Parathyroid adenoma (tissue), 2 donors: Measurements from ENCODE around the gene TBC1D22A.

Experiments used
- H2AFZ ChIP-seq: fragments of 300-600 bp; sonication (generic); one replicate; pipeline ENCODE4 v1.7.0; 2017; ENCODE audit warnings: antibody characterized with exemption, mild to moderate bottlenecking
- H3K27ac ChIP-seq: fragments of 300-600 bp; sonication (generic); one replicate; pipeline ENCODE4 v1.7.0; 2017
- H3K27me3 ChIP-seq: fragments of 300-600 bp; sonication (generic); one replicate; pipeline ENCODE4 v1.7.0; 2017; ENCODE audit warnings: low read length; ENCODE audit not compliant: control insufficient read depth, insufficient read depth
- H3K36me3 ChIP-seq: fragments of 300-600 bp; sonication (generic); one replicate; pipeline ENCODE4 v1.7.0; 2017; ENCODE audit warnings: low read length; ENCODE audit not compliant: control insufficient read depth, insufficient read depth
- H3K4me1 ChIP-seq: fragments of 300-600 bp; sonication (generic); one replicate; pipeline ENCODE4 v1.7.0; 2017; ENCODE audit warnings: control low read depth
- H3K4me2 ChIP-seq: fragments of 300-600 bp; sonication (generic); one replicate; pipeline ENCODE4 v1.7.0; 2017; ENCODE audit warnings: low read length
- H3K4me3 ChIP-seq: fragments of 300-600 bp; sonication (generic); one replicate; pipeline ENCODE4 v1.7.0; 2017; ENCODE audit warnings: low read depth, low read length
- H3K79me2 ChIP-seq: fragments of 300-600 bp; sonication (generic); one replicate; pipeline ENCODE4 v1.7.0; 2017; ENCODE audit warnings: control low read depth
- H3K9ac ChIP-seq: fragments of 300-600 bp; sonication (generic); one replicate; pipeline ENCODE4 v1.7.0; 2017; ENCODE audit warnings: mild to moderate bottlenecking
- H3K9me3 ChIP-seq: fragments of 300-600 bp; sonication (generic); one replicate; pipeline ENCODE4 v1.7.0; 2017; ENCODE audit warnings: low read length; ENCODE audit not compliant: control insufficient read depth
- TF ChIP-seq, protein P1 (sequence below): fragments of 300-600 bp; sonication (generic); IDR thresholded peaks from one replicate; pipeline ENCODE4 v1.7.0; 2017; ENCODE audit warnings: antibody characterized with exemption, mild to moderate bottlenecking
- donor health status: primary hyperparathyroidism.

TBC1D22A gene

DNA sequence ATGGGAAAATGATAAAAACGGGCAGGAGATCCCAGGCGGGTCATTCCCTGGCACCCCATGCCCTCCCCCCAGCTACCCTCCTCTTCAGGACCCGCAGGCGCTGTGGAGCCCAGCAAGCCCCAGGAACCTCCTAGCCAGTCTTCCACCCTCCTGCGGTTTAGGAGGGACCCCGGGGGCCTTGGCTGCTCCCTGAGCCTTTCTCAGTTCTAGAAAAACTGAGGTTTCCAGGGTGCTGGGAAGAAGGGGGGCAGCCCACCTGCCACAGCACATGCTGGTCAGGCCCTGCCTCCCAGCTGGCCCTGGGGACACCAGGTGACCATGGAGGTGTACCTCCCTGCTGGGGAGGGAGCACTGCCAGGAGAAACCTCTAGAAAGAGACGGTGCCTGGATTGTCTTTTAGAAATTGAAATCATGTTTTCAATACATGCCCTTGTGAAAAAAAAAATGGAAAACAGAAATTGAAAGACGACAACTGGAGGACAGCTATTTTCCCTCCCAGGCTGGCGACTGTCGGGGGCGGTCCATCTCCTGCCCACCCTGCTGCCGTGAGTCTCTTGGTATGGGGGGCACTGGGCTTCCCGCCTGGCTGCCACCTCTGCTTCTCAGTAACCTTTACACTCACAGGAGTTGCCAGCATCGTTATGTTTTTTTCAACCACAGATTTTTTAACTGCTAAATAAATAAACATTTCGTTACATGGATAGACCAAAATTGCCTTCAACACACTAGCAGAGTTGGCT, 398.5 kb downstream of the TBC1D22A start:
- no peak overlapping the region for H2AFZ ChIP-seq
- no peaks in the 10 kb centered on the region for H3K79me2 ChIP-seq
- H3K4me3 ChIP-seq, result no peak overlapping the region
- H3K27me3 ChIP-seq, result no peaks in the 10 kb centered on the region
- H3K36me3 ChIP-seq, result no peaks in the 10 kb centered on the region
- H3K9ac ChIP-seq, result no peak overlapping the region
- no peaks in the 10 kb centered on the region for H3K9me3 ChIP-seq
- H3K4me1 ChIP-seq, result no peaks in the 10 kb centered on the region
- H3K27ac ChIP-seq, result no peak overlapping the region
- TF ChIP-seq, protein P1, sequence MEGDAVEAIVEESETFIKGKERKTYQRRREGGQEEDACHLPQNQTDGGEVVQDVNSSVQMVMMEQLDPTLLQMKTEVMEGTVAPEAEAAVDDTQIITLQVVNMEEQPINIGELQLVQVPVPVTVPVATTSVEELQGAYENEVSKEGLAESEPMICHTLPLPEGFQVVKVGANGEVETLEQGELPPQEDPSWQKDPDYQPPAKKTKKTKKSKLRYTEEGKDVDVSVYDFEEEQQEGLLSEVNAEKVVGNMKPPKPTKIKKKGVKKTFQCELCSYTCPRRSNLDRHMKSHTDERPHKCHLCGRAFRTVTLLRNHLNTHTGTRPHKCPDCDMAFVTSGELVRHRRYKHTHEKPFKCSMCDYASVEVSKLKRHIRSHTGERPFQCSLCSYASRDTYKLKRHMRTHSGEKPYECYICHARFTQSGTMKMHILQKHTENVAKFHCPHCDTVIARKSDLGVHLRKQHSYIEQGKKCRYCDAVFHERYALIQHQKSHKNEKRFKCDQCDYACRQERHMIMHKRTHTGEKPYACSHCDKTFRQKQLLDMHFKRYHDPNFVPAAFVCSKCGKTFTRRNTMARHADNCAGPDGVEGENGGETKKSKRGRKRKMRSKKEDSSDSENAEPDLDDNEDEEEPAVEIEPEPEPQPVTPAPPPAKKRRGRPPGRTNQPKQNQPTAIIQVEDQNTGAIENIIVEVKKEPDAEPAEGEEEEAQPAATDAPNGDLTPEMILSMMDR, result no peak
- no peak overlapping the region for H3K4me2 ChIP-seq

GRCh38 chr22:47161631-47162030, 399.2 kb downstream of the TBC1D22A start:
- H3K9me3 ChIP-seq, result no peaks in the 10 kb centered on the region
- no peaks in the 10 kb centered on the region for H3K27me3 ChIP-seq
- H3K4me2 ChIP-seq, result no peak overlapping the region
- no peak overlapping the region for H3K4me3 ChIP-seq
- TF ChIP-seq, protein P1, result no peak
- no peaks in the 10 kb centered on the region for H3K36me3 ChIP-seq
- no peak overlapping the region for H2AFZ ChIP-seq
- H3K79me2 ChIP-seq, result no peaks in the 10 kb centered on the region
- H3K4me1 ChIP-seq, result no peaks in the 10 kb centered on the region
- no peak overlapping the region for H3K27ac ChIP-seq
- no peak overlapping the region for H3K9ac ChIP-seq

GRCh38 chr22:47162865-47163264, 400.4 kb downstream of the TBC1D22A start:
- no peak overlapping the region for H3K4me3 ChIP-seq
- no peaks in the 10 kb centered on the region for H3K79me2 ChIP-seq
- no peak overlapping the region for H3K27ac ChIP-seq
- no peaks in the 10 kb centered on the region for H3K4me1 ChIP-seq
- H3K36me3 ChIP-seq, result no peaks in the 10 kb centered on the region
- H3K9me3 ChIP-seq, result no peaks in the 10 kb centered on the region
- H2AFZ ChIP-seq, result no peak overlapping the region
- H3K27me3 ChIP-seq, result no peaks in the 10 kb centered on the region
- H3K4me2 ChIP-seq, result no peak overlapping the region
- no peak overlapping the region for H3K9ac ChIP-seq
- TF ChIP-seq, protein P1, result no peak

DNA sequence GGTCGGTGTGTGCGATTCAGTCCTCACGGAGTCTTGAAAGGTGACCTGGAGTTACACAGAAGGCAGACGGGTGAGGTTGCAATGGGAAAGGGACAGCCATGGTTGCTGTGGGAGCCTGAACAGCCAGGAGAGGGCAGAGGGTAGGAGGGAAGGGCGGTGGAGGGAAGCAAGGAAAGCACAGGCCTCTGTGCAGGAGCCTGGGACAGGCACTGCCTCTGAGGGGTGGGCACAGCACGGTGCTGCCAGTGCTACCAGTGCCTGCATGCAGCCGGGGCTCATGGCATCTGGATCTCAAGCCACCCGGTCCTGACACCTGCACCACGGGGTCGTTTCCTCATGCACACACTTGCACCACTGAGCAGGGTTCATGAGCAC, 401.0 kb downstream of the TBC1D22A start:
- Histone ChIP-seq H3K9me3 (no peaks in the 10 kb centered on the region), H3K27me3 (no peaks in the 10 kb centered on the region), H3K27ac (no peak overlapping the region), H3K79me2 (no peaks in the 10 kb centered on the region), H2AFZ (no peak overlapping the region), H3K9ac (no peak overlapping the region), H3K4me3 (no peak overlapping the region), H3K4me1 (no peaks in the 10 kb centered on the region), H3K4me2 (no peak overlapping the region), H3K36me3 (no peaks in the 10 kb centered on the region)
- TF ChIP-seq, protein P1, result no peak
